Lower leg skin (tissue), 3 donors: ENCODE results near the gene RMND5B.

ENCODE experiments used
- CTCF ChIP-seq, 3 donors: fragments of 450-650 bp; IDR thresholded peaks; one replicate each; pipeline ENCODE4 v1.5.1; 2016; ENCODE audit warnings: antibody characterized with exemption in 3 of 3, mild to moderate bottlenecking in 3 of 3, moderate library complexity in 2 of 3
- POLR2A ChIP-seq, 2 donors: fragments of 450-650 bp; IDR thresholded peaks; one replicate each; pipeline ENCODE4 v1.6.1; 2016 to 2017; ENCODE audit warnings: antibody characterized with exemption in 2 of 2, mild to moderate bottlenecking in 1 of 2, moderate library complexity in 1 of 2

GRCh38 chr5:178186427-178186826, 55.6 kb downstream of the RMND5B start:
- no peak for TF ChIP-seq POLR2A (IDR thresholded peaks at IDR 0.05)
- no peak for TF ChIP-seq CTCF (IDR thresholded peaks at IDR 0.05)
